T-helper 1 cell treated with Interleukin-12 subunit alpha and Interleukin-12 subunit beta and Interleukin-4 antibody, amounts not matched to agents 30 μg/mL and 1 μg/mL, for 36 hours (primary cell): Measurements from ENCODE around the gene PARP16.
A peak's percentile ranks its signal among the peaks of the same experiment; 100 is the strongest.

ENCODE experiments used
- H3K27ac Mint-ChIP-seq: one replicate; pipeline ENCODE4 v1.8.0; 2021; ENCODE audit warnings: mild to moderate bottlenecking, mixed read lengths
- H3K27me3 Mint-ChIP-seq: one replicate; pipeline ENCODE4 v1.8.0; 2021; ENCODE audit warnings: low read depth, mixed read lengths
- H3K36me3 Mint-ChIP-seq: one replicate; pipeline ENCODE4 v1.8.0; 2021; ENCODE audit warnings: low read depth, mixed read lengths
- H3K4me1 Mint-ChIP-seq: one replicate; pipeline ENCODE4 v1.8.0; 2021; ENCODE audit warnings: low read depth, mixed read lengths
- H3K4me3 Mint-ChIP-seq: one replicate; pipeline ENCODE4 v1.8.0; 2021; ENCODE audit warnings: mild to moderate bottlenecking, moderate library complexity, mixed read lengths
- H3K9me3 Mint-ChIP-seq: one replicate; pipeline ENCODE4 v1.8.0; 2021; ENCODE audit warnings: mixed read lengths

Gene PARP16

DNA sequence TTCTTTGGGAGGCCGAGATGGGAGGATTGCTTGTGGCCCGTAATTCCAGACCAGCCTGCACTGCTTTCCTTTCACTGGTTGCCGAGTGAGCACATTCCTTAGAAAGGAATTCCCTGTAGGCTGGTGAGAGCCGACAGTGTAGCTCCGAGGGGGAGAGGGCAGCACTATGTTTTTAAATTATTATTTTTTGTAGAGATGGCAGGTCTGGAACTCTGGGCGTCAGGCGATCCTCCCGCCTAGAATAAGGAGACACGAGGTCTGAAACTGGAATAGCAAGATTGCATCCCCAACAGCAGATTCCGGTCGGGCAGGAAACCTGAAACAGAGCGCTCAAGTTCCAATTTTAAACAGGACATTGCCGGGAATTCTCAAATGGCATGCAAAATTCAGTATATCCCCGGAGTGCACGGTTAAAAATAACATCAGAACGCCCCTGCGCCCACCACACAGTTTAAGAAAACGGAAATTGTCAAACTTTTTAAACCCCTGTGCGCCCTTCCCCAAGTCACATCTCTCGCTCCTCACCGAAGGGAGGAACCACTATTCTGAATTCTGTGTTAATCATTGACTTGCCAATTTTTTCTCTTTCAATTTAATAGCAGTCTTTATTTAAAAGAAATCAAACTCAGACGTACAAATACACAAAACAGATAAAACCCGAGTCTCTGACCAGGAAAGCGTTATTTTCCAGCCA, 17.2 kb upstream of the PARP16 start:
- Mint-ChIP-seq H3K4me1 (peaks cover 27% of the 10 kb centered on the region), H3K36me3 (no peaks in the 10 kb centered on the region), H3K27me3 (no peaks in the 10 kb centered on the region), H3K27ac (peak overlapping the region; percentile 96), H3K9me3 (no peaks in the 10 kb centered on the region), H3K4me3 (peak overlapping the region; percentile 93)

DNA sequence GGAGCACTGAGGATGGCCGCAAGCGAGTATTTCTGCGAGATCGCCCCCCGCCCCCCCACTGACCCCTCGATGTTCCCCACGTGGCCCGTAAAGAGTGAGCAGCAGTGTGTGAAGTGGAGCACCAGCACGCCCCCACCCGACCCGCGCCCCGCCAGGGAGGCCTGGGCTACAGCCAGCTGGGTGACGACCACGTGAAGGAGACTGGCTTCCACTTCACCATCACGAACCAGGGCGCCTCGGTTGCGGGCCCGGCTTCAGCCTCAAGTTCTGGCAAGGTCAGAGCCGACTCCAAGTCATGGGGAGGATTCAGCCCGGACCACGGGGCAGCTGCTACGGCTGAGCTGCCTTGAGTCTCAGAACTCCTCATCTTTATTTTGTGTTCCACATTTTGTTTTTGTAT, 15.4 kb upstream of the PARP16 start:
- Mint-ChIP-seq H3K4me3 (no peak overlapping the region), H3K36me3 (no peaks in the 10 kb centered on the region), H3K4me1 (peaks cover 37% of the 10 kb centered on the region), H3K27me3 (no peaks in the 10 kb centered on the region), H3K9me3 (no peaks in the 10 kb centered on the region), H3K27ac (no peak overlapping the region)

DNA sequence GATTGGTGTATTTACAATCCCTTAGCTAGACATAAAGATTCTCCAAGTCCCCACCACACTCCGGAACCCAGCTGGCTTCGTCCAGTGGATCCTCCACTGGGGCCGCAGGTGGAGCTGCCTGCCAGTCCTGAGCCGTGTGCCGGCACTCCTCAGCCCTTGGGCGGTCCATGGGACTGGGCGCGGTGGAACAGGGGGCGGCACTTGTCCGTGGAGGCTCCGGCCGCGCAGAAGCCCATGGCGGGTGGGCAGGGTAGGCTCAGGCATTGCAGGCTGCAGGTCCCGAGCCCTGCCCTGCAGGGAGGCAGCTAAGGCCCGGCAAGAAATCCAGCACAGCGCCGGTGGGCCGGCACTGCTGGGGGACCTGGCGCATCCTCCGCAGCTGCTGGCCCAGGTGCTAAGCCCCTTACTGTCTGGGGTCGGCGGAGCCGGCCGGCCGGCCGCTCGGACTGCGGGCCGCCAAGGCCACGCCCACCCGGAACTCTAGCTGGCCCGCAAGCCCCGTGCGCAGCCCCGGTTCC, 14.3 kb upstream of the PARP16 start:
- H3K27ac Mint-ChIP-seq, result no peak overlapping the region
- peaks cover 39% of the 10 kb centered on the region for H3K4me1 Mint-ChIP-seq
- no peaks in the 10 kb centered on the region for H3K36me3 Mint-ChIP-seq
- H3K9me3 Mint-ChIP-seq, result no peaks in the 10 kb centered on the region
- H3K4me3 Mint-ChIP-seq, result peak overlapping the region; percentile 88
- H3K27me3 Mint-ChIP-seq, result no peaks in the 10 kb centered on the region

DNA sequence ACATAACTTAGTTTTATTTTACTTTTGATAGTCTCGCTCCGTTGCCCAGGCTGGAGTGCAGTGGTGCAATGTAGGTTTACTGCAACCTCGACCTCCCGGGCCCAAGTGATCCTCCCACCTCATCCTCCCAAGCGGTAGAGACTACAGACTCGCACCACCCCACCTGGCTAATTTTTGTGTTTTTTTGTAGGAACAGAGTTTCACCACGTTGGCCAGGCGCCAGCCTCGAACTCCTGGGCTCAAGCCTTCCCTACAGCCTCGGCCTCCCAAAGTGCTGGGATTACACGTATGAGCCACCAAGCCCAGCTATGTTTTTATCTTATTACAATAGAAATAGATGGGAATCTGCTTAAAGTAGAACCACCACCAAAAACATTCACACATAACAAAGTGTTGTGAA, 12.0 kb upstream of the PARP16 start:
- peaks cover 26% of the 10 kb centered on the region for H3K4me1 Mint-ChIP-seq
- H3K4me3 Mint-ChIP-seq, result peak overlapping the region; percentile 87
- peak overlapping the region; percentile 73 for H3K27ac Mint-ChIP-seq
- H3K36me3 Mint-ChIP-seq, result no peaks in the 10 kb centered on the region
- no peaks in the 10 kb centered on the region for H3K27me3 Mint-ChIP-seq
- no peaks in the 10 kb centered on the region for H3K9me3 Mint-ChIP-seq

DNA sequence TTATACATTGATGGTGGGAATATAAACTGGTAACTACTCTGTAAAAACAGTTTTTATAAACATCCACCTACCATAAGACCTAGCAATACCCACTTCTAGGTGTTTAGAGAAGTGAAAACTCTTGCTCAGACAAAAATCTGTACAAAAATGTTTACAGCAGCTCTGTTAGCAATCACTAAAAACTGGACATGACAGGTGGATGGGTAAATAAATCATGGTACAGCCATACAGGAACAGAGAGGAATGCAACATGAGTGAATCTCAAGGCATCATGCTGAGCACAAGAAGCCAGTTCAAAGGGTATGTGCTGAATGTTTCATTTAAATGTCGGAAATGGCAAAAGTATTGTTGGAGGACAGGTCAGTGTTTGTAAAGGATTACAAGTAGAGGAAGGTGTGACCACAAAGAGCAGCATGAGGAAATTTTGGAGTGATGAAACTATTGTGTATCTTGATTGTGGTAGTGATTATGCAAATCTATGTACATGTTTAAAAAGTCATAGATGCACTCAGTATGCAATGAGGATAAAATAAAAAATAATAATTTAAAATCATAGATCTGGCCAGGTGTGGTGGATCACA, 6.3 kb upstream of the PARP16 start:
- no peaks in the 10 kb centered on the region for H3K27me3 Mint-ChIP-seq
- no peaks in the 10 kb centered on the region for H3K36me3 Mint-ChIP-seq
- H3K4me1 Mint-ChIP-seq, result peaks cover 22% of the 10 kb centered on the region
- no peak overlapping the region for H3K27ac Mint-ChIP-seq
- H3K9me3 Mint-ChIP-seq, result no peaks in the 10 kb centered on the region
- no peak overlapping the region for H3K4me3 Mint-ChIP-seq

DNA sequence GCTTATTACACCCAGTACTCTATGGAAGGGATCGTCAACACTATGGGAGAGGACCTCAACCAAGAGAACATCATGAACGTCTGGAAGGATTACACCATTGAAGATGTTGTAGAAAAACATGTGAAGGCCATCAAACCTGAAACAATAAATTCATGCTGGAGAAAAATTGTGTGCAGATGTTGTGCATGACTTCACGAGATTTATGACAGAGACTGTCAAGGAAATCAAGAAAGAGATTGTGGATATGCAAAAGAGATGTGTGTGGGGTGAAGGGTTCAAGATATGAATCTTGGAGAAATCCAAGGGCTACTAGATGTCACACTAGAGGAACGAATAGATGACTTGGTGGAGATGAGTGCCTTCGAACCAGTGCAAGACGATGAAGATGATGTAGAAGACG, 3.5 kb upstream of the PARP16 start:
- Mint-ChIP-seq H3K27ac (no peak overlapping the region), H3K36me3 (no peaks in the 10 kb centered on the region), H3K4me3 (no peak overlapping the region), H3K27me3 (no peaks in the 10 kb centered on the region), H3K9me3 (no peaks in the 10 kb centered on the region), H3K4me1 (peaks cover 24% of the 10 kb centered on the region)

DNA sequence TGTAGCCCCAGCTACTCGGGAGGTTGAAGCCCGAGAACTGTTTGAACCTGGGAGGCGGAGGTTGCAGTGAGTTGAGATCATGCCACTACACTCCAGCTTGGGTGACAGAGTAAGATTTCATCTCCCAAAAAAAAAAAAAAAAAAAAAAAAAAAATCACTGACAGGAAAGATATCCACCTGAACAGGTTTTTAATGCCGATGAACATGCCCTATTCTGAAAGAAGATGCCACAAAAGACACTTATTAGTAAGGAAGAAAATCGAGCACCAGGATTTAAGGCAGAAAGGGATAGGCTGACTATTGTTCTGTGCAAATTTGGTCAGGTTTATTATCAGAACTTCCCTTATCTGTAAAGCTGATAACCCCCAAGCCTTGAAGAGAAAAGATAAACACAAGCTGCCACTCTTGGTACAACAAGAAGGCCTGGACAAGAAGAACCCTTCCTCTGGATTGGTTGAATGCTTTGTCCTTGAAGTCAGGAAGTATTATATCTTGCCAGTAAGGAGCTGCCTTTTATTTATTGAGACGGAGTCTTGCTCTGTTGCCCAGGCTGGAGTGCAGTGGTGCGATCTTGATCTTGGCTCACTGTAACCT, 2.7 kb upstream of the PARP16 start:
- Mint-ChIP-seq H3K27ac (no peak overlapping the region), H3K4me1 (peaks cover 24% of the 10 kb centered on the region), H3K9me3 (no peaks in the 10 kb centered on the region), H3K4me3 (no peak overlapping the region), H3K36me3 (no peaks in the 10 kb centered on the region), H3K27me3 (no peaks in the 10 kb centered on the region)

DNA sequence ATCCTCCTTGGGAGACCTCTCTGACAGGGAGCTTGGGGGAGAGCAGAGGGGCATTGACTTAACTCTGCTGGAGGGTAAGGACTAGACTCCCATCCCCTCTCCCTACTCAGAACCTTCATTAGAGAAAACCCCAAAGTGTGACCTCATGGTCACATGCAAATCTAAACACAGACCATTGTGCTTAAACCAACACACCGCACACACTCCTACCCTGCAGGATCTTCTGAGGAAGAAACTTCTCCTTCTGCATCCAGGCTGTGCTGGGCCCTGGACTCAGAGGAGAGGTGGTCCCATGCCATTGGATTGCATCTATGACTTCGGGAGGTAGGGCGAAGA, 805 bp upstream of the PARP16 start:
- no peaks in the 10 kb centered on the region for H3K9me3 Mint-ChIP-seq
- H3K4me3 Mint-ChIP-seq, result peak overlapping the region; percentile 83
- no peaks in the 10 kb centered on the region for H3K27me3 Mint-ChIP-seq
- peaks cover 23% of the 10 kb centered on the region for H3K4me1 Mint-ChIP-seq
- peaks cover 7% of the 10 kb centered on the region for H3K36me3 Mint-ChIP-seq
- H3K27ac Mint-ChIP-seq, result peak overlapping the region; percentile 75

DNA sequence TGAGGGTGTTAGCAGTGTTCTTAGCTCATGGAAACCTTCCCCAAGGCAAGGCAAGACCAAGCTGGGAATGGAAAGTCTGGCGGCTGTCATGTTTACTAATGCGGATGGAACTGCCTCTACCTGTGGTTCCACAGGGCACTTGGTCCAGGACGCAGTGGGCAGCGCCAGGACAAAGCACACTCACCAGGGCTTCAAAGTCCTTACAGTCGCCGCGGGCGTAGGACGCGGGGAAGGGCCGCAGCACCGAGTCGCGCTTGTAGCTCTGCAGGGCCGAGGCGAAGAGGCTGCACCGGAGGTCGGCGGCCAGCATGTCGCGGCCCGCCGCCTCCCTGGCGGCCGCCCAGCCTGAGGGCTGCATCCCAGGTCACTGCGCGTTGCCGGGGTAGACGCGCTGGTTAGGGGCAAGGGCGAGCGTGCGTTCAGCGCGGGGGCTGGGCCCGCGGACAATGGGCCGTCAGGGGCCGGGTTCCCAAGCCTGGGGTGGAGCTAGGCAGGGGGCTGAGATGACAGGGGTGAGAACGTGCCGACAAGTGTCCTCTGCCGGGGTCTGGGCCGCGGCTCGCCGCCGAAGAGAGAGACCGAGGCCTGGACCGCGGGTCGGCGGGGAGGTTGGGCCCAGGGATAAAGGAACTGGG, 497 bp downstream of the PARP16 start:
- Mint-ChIP-seq H3K4me1 (peaks cover 23% of the 10 kb centered on the region), H3K27ac (peak overlapping the region; percentile 71), H3K4me3 (peak overlapping the region; percentile 83), H3K27me3 (no peaks in the 10 kb centered on the region), H3K36me3 (peaks cover 9% of the 10 kb centered on the region), H3K9me3 (no peaks in the 10 kb centered on the region)

DNA sequence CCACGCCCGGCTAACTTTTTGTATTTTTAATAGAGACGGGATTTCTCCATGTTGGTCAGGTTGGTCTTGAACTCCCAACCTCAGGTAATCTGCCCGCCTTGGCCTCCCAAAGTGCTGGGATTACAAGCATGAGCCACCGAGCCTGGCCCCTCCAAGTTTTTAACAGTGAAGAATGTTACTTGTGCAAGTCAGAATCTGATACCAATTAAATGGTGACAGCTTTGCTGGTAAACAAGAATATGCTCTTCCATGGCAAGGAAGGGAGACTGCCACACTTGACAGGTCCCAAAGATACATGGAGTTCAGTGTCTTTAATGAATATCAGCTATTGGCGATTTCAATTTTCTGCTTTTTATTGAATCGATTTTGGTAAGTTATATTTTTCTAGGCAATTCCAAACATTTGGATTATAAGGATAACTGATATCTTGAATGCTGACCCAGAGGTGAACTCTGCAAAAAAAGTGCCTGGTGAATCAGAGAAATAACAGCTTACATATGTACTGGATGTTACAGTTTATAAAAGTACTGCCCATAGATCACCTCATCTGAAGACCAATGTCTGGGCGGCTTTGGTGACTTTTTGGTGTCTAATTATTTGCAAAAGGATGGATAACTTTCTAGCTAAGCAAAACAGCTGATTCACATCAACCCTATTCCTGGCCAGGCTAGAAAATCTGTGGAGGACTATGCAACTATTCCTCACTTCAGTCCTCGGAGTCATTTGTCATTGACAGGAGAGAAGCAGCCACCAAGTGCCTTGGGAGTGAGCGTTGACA, 1.2 kb downstream of the PARP16 start:
- Mint-ChIP-seq H3K4me3 (peak overlapping the region; percentile 83), H3K9me3 (no peaks in the 10 kb centered on the region), H3K36me3 (peaks cover 9% of the 10 kb centered on the region), H3K4me1 (peaks cover 23% of the 10 kb centered on the region), H3K27ac (peak overlapping the region; percentile 38), H3K27me3 (no peaks in the 10 kb centered on the region)

DNA sequence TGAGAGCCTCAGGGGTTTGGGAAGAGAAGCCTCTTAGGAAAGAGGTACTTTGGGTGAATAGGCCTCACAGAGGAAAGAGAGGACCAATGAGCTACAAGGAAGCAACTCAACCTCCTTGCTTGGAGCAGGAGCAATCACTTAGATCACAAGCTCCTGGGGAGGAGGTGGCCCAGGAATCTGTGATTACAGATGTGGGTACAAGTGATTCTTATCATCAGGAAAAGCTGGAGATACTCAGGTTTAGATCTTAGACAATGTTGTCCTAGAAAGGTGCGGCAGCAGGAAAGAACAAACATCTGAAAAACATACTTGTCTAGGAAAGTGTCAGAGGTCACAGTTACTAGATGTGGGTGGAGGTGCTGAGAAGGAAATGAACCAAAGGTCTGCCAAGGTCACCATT, 8.2 kb downstream of the PARP16 start:
- H3K36me3 Mint-ChIP-seq, result peaks cover 8% of the 10 kb centered on the region
- H3K9me3 Mint-ChIP-seq, result no peaks in the 10 kb centered on the region
- H3K4me1 Mint-ChIP-seq, result peaks cover 23% of the 10 kb centered on the region
- H3K27ac Mint-ChIP-seq, result no peak overlapping the region
- no peak overlapping the region for H3K4me3 Mint-ChIP-seq
- H3K27me3 Mint-ChIP-seq, result no peaks in the 10 kb centered on the region

DNA sequence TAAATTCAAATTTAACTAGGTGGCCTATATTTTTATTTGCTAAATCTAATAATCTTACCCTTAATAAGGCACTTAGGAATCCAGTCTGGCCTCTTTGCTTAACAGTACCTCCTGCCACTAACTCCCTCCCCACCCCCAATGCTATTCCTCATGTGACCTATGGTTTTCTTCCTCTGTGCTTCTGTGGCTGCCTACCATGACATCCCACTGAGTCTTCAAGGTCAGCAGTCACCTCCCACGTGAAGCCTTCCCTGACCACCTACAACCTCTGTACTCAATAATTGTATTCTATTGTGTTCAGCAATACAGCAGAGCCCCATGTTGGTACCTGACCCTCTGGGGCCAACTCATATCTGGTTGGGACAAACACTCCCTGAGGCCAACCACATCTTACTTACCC, 9.7 kb downstream of the PARP16 start:
- peaks cover 16% of the 10 kb centered on the region for H3K4me1 Mint-ChIP-seq
- H3K4me3 Mint-ChIP-seq, result no peak overlapping the region
- peaks cover 2% of the 10 kb centered on the region for H3K36me3 Mint-ChIP-seq
- no peaks in the 10 kb centered on the region for H3K9me3 Mint-ChIP-seq
- no peak overlapping the region for H3K27ac Mint-ChIP-seq
- no peaks in the 10 kb centered on the region for H3K27me3 Mint-ChIP-seq

DNA sequence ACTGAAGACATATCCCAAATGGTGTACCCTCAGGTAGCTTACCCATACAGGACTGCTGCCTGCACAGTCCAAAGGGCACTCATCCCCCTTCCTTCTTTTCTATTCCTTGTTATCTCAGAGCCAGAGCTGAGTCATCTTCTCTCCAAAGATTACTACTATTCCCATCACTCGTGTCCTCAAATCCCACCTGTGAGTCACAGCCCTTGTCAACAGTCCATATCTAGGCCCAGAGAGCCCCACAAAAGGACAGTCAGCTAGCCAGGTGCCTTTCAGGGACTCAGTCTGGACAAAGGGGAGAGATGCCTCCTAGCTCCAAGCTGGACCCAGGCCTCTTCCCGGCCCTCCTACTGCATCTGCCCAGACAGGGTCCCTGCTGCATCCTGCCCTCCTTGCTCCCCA, 11.0 kb downstream of the PARP16 start:
- H3K4me3 Mint-ChIP-seq, result no peak overlapping the region
- H3K27me3 Mint-ChIP-seq, result no peaks in the 10 kb centered on the region
- peaks cover 2% of the 10 kb centered on the region for H3K36me3 Mint-ChIP-seq
- peaks cover 16% of the 10 kb centered on the region for H3K4me1 Mint-ChIP-seq
- no peak overlapping the region for H3K27ac Mint-ChIP-seq
- H3K9me3 Mint-ChIP-seq, result no peaks in the 10 kb centered on the region

DNA sequence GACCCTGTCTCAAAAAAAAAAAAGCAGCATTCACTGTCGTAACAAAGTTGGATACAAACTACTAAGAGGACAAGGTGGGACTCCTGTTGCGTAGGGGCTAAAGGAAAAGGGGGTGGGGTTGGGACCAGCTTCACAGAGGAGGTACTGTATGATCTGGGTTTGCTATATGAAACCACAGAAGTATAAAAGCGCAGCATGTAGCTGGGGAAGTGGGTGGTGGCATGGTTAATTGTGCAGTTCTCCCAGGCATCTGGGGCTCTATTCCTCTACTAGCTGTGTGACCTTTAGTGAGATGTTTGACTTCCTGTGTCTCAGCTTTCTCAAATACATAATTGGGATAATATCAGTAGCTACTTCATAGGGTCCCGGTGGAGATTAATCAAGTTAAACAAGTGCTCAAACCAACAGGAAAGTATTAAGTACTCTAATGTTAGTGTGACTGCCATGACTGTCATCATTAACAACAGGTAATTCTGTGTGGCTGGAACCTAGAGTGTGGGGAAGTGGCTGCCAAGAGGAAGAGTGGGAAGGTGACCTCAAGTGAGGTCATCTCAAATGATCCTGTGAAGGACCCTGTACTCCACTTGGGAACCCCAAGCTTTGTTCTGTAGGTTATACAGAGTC, 11.5 kb downstream of the PARP16 start:
- no peaks in the 10 kb centered on the region for H3K9me3 Mint-ChIP-seq
- peaks cover 4% of the 10 kb centered on the region for H3K36me3 Mint-ChIP-seq
- H3K4me3 Mint-ChIP-seq, result no peak overlapping the region
- peak overlapping the region; percentile 2 for H3K27ac Mint-ChIP-seq
- H3K4me1 Mint-ChIP-seq, result peaks cover 16% of the 10 kb centered on the region
- no peaks in the 10 kb centered on the region for H3K27me3 Mint-ChIP-seq
